HEK293 (cell line): Measurements from ENCODE around the gene OR2Z1.

ENCODE experiments used
- CTCF ChIA-PET: fragments of 350-600 bp; formaldehyde crosslinking; extraction: SDS; loops from one replicate; lab custom pipeline; 2021; ENCODE audit warnings: antibody characterized with exemption; lab: Yijun Ruan, JAX
- POLR2A ChIA-PET: fragments of 300-600 bp; formaldehyde crosslinking; extraction: SDS; loops from one replicate; lab custom pipeline; 2020; ENCODE audit warnings: antibody characterized with exemption, inconsistent platforms; lab: Yijun Ruan, JAX
- H3K27ac ChIP-seq: fragments of 200-500 bp; sonication (Bioruptor generic); 2 replicates; pipeline ENCODE4 v1.5.1; 2014; ENCODE audit warnings: low read depth, low read length, control low read depth, inconsistent platforms; ENCODE audit errors: extremely low read depth
- H3K36me3 ChIP-seq, 2 experiments: fragments of 200-500 bp in 1 of 2; sonication (Bioruptor generic) in 1 of 2; 1 replicate in 1 of 2; 2 replicates in 1 of 2; pipeline ENCODE4 v1.5.1; 2014 to 2017; ENCODE audit warnings: inconsistent platforms in 2 of 2, low read length in 2 of 2; ENCODE audit not compliant: control insufficient read depth in 2 of 2, insufficient read depth in 1 of 2
- H3K4me1 ChIP-seq: fragments of 200-500 bp; sonication (Bioruptor generic); 2 replicates; pipeline ENCODE4 v1.5.1; 2014; ENCODE audit warnings: mild to moderate bottlenecking, low read length, inconsistent platforms; ENCODE audit not compliant: control insufficient read depth, insufficient read depth
- H3K4me3 ChIP-seq: 2 replicates; pipeline ENCODE4 v1.5.1; 2011; ENCODE audit warnings: low read depth, mild to moderate bottlenecking, control low read depth, low read length, moderate library complexity
- H3K9me3 ChIP-seq: fragments of 200-500 bp; sonication (Bioruptor generic); 2 replicates; pipeline ENCODE4 v1.5.1; 2014; ENCODE audit warnings: low read depth, low read length, inconsistent platforms; ENCODE audit not compliant: control insufficient read depth, insufficient read depth
- BCL11B ChIP-seq: fragments of 450-650 bp; formaldehyde crosslinking; IDR thresholded peaks from 2 replicates; pipeline ENCODE4 v1.5.1; 2016; ENCODE audit warnings: low read depth, missing biosample characterization, missing genetic modification characterization
- GFI1B ChIP-seq: fragments of 450-650 bp; formaldehyde crosslinking; IDR thresholded peaks from 2 replicates; pipeline ENCODE4 v1.5.1; 2016; ENCODE audit warnings: missing biosample characterization, missing genetic modification characterization
- PRDM1 ChIP-seq: fragments of 450-650 bp; formaldehyde crosslinking; IDR thresholded peaks from 2 replicates; pipeline ENCODE4; 2016; ENCODE audit warnings: missing biosample characterization, missing genetic modification characterization
- PRDM6 ChIP-seq: fragments of 450-650 bp; formaldehyde crosslinking; IDR thresholded peaks from 2 replicates; pipeline ENCODE4 v1.5.1; 2017; ENCODE audit warnings: missing biosample characterization, missing genetic modification characterization
- ZBTB44 ChIP-seq: fragments of 450-650 bp; IDR thresholded peaks from 2 replicates; pipeline ENCODE4 v1.5.1; 2018; ENCODE audit warnings: missing biosample characterization, mild to moderate bottlenecking, missing genetic modification characterization
- ZFP3 ChIP-seq: fragments of 450-650 bp; formaldehyde crosslinking; IDR thresholded peaks from 2 replicates; pipeline ENCODE4 v1.5.1; 2016; ENCODE audit warnings: low read depth, missing biosample characterization, missing genetic modification characterization
- ZNF24 ChIP-seq: fragments of 450-650 bp; formaldehyde crosslinking; IDR thresholded peaks from 2 replicates; pipeline ENCODE4 v1.5.1; 2016; ENCODE audit warnings: missing biosample characterization, missing genetic modification characterization
- ZNF311 ChIP-seq: fragments of 450-650 bp; formaldehyde crosslinking; IDR thresholded peaks from 2 replicates; pipeline ENCODE4 v1.5.1; 2017; ENCODE audit warnings: missing biosample characterization, missing genetic modification characterization, borderline replicate concordance
- ZNF518A ChIP-seq: fragments of 450-650 bp; formaldehyde crosslinking; conservative IDR thresholded peaks from 2 replicates; pipeline ENCODE4 v1.5.1; 2016; ENCODE audit warnings: low read depth, missing biosample characterization, missing genetic modification characterization
- ZNF560 ChIP-seq: fragments of 450-650 bp; formaldehyde crosslinking; IDR thresholded peaks from 2 replicates; pipeline ENCODE4 v1.5.1; 2017; ENCODE audit warnings: missing biosample characterization, missing genetic modification characterization, borderline replicate concordance
- ZNF623 ChIP-seq: fragments of 450-650 bp; formaldehyde crosslinking; IDR thresholded peaks from 2 replicates; pipeline ENCODE4 v1.5.1; 2016; ENCODE audit warnings: missing biosample characterization, missing genetic modification characterization
- ZNF76 ChIP-seq: fragments of 450-650 bp; formaldehyde crosslinking; IDR thresholded peaks from 2 replicates; pipeline ENCODE4; 2016; ENCODE audit warnings: low read depth, missing biosample characterization, missing genetic modification characterization, borderline replicate concordance
- ZNF776 ChIP-seq: fragments of 450-650 bp; formaldehyde crosslinking; IDR thresholded peaks from 2 replicates; pipeline ENCODE4 v1.5.0; 2017; ENCODE audit warnings: missing biosample characterization, missing genetic modification characterization, borderline replicate concordance
- ZNF792 ChIP-seq: fragments of 450-650 bp; formaldehyde crosslinking; IDR thresholded peaks from 2 replicates; pipeline ENCODE4 v1.5.1; 2016; ENCODE audit warnings: missing biosample characterization, missing genetic modification characterization
- ZSCAN23 ChIP-seq: fragments of 450-650 bp; formaldehyde crosslinking; IDR thresholded peaks from 2 replicates; pipeline ENCODE4 v1.5.1; 2016; ENCODE audit warnings: missing biosample characterization, missing genetic modification characterization
- TF ChIP-seq, protein P1 (sequence below): fragments of 450-650 bp; formaldehyde crosslinking; conservative IDR thresholded peaks from 2 replicates; pipeline ENCODE4 v1.5.1; 2016; ENCODE audit warnings: low read depth, missing biosample characterization, missing genetic modification characterization
- TF ChIP-seq, protein P2 (sequence below): fragments of 450-650 bp; formaldehyde crosslinking; IDR thresholded peaks from 2 replicates; pipeline ENCODE4 v1.5.1; 2016; ENCODE audit warnings: missing biosample characterization, missing genetic modification characterization

Gene OR2Z1

GRCh38 chr19:8695501-8695900 lies 25.9 kb upstream of the OR2Z1 start:
- TF ChIP-seq, protein P1, sequence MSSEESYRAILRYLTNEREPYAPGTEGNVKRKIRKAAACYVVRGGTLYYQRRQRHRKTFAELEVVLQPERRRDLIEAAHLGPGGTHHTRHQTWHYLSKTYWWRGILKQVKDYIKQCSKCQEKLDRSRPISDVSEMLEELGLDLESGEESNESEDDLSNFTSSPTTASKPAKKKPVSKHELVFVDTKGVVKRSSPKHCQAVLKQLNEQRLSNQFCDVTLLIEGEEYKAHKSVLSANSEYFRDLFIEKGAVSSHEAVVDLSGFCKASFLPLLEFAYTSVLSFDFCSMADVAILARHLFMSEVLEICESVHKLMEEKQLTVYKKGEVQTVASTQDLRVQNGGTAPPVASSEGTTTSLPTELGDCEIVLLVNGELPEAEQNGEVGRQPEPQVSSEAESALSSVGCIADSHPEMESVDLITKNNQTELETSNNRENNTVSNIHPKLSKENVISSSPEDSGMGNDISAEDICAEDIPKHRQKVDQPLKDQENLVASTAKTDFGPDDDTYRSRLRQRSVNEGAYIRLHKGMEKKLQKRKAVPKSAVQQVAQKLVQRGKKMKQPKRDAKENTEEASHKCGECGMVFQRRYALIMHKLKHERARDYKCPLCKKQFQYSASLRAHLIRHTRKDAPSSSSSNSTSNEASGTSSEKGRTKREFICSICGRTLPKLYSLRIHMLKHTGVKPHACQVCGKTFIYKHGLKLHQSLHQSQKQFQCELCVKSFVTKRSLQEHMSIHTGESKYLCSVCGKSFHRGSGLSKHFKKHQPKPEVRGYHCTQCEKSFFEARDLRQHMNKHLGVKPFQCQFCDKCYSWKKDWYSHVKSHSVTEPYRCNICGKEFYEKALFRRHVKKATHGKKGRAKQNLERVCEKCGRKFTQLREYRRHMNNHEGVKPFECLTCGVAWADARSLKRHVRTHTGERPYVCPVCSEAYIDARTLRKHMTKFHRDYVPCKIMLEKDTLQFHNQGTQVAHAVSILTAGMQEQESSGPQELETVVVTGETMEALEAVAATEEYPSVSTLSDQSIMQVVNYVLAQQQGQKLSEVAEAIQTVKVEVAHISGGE (tag by site-specific recombination) = no peak
- no peak for TF ChIP-seq ZSCAN23 (tag by site-specific recombination)
- no peak for TF ChIP-seq ZNF623
- TF ChIP-seq ZNF792 (tag by site-specific recombination) = no peak
- no peak for TF ChIP-seq ZBTB44 (tag by site-specific recombination)
- ChIA-PET POLR2A (no interaction called here), CTCF (interaction anchor here (0.7 to 3.5 kb wide), 6 partner anchors 11 to 557 kb away, joined by 3 to 50 read pairs (median 7); no protein-coding TSS in a partner anchor)
- Histone ChIP-seq H3K4me3 (no peak overlapping the region), H3K9me3 (no peaks in the 10 kb centered on the region), H3K4me1 (no peaks in the 10 kb centered on the region), H3K27ac (no peak overlapping the region), H3K36me3 (no peaks in the 10 kb centered on the region)

- TF ChIP-seq BCL11B (tag by site-specific recombination) (no peak), GFI1B (no peak), ZNF560 (tag by site-specific recombination) (no peak), ZFP3 (no peak), ZNF776 (tag by site-specific recombination) (no peak), ZNF76 (tag by site-specific recombination) (no peak), ZNF24 (tag by site-specific recombination) (no peak), PRDM6 (no peak), ZNF518A (no peak), ZNF311 (tag by site-specific recombination) (no peak), PRDM1 (tag by site-specific recombination) (no peak)
- TF ChIP-seq, protein P2, sequence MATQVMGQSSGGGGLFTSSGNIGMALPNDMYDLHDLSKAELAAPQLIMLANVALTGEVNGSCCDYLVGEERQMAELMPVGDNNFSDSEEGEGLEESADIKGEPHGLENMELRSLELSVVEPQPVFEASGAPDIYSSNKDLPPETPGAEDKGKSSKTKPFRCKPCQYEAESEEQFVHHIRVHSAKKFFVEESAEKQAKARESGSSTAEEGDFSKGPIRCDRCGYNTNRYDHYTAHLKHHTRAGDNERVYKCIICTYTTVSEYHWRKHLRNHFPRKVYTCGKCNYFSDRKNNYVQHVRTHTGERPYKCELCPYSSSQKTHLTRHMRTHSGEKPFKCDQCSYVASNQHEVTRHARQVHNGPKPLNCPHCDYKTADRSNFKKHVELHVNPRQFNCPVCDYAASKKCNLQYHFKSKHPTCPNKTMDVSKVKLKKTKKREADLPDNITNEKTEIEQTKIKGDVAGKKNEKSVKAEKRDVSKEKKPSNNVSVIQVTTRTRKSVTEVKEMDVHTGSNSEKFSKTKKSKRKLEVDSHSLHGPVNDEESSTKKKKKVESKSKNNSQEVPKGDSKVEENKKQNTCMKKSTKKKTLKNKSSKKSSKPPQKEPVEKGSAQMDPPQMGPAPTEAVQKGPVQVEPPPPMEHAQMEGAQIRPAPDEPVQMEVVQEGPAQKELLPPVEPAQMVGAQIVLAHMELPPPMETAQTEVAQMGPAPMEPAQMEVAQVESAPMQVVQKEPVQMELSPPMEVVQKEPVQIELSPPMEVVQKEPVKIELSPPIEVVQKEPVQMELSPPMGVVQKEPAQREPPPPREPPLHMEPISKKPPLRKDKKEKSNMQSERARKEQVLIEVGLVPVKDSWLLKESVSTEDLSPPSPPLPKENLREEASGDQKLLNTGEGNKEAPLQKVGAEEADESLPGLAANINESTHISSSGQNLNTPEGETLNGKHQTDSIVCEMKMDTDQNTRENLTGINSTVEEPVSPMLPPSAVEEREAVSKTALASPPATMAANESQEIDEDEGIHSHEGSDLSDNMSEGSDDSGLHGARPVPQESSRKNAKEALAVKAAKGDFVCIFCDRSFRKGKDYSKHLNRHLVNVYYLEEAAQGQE (tag by site-specific recombination) = no peak
- TF ChIP-seq, all 188 proteins: peak for 0
- Histone ChIP-seq H3K27ac (no peak overlapping the region), H3K9me3 (no peaks in the 10 kb centered on the region), H3K4me1 (no peaks in the 10 kb centered on the region), H3K4me3 (no peak overlapping the region), H3K36me3 (no peaks in the 10 kb centered on the region)
- ChIA-PET CTCF (interaction anchor here (3.5 kb wide), 1 partner anchor 42 kb away, joined by 50 read pairs; no protein-coding TSS in a partner anchor), POLR2A (no interaction called here)
Measured at GRCh38 chr19:8695911-8696310, 25.5 kb upstream of the OR2Z1 start.
